HL-60/S4 (cell line): Measurements from ENCODE around the gene PCSK2.
"Not testable (repeated sequence)": the region's sequence is repeated elsewhere in the genome, so short reads cannot be mapped to it uniquely, and the experiment has no call there.

ENCODE experiments used
- in situ Hi-C: fragments of 300-500 bp; cut with MboI; formaldehyde crosslinking; loops from 2 replicates; pipeline ENCODE4 v1.14.3; 2022; ENCODE audit warnings: low sequenced_read_pairs

PCSK2 gene, protein sequence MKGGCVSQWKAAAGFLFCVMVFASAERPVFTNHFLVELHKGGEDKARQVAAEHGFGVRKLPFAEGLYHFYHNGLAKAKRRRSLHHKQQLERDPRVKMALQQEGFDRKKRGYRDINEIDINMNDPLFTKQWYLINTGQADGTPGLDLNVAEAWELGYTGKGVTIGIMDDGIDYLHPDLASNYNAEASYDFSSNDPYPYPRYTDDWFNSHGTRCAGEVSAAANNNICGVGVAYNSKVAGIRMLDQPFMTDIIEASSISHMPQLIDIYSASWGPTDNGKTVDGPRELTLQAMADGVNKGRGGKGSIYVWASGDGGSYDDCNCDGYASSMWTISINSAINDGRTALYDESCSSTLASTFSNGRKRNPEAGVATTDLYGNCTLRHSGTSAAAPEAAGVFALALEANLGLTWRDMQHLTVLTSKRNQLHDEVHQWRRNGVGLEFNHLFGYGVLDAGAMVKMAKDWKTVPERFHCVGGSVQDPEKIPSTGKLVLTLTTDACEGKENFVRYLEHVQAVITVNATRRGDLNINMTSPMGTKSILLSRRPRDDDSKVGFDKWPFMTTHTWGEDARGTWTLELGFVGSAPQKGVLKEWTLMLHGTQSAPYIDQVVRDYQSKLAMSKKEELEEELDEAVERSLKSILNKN

DNA sequence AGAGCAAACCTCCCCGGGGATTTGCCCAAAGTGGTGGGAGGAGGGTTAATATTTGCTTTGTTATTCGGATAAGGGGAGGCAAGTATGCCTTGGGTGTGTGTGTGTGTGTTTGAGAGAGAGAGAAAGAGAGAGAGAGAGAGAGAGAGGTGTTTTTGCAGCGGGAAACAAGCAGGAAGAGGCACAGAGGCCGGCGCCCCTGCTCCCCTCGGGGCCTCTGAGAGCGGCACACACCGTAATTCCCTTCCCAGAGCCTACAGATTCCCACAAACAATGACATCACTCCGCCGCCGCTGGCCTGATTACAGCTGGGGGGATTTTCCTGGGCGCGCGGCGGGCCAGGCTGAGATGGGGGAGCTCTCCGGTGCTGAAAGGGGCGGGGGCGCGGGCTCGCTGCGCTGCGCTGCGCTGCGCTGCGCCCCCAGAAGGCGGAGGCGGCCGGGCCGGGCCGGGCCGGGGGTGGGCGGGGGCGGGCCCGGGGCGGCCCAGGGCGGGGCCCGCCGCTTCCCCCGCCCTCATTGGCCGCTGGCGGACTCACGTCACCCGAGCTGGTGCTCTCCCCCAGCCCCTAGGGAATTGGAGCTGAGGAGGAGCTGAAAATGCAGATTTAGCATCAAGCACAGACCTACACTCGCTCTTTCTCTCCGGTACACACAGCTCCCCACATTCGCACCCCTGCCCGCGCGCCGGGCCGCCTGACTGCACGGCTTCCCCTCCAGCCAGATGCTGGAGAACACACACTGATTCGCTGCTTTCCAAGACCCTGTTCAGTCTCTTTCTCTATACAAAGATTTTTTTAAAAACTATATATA lies at the start of gene PCSK2:
PCSK2 (plus strand) TSS at position 631 of the 809 bp plus-strand sequence. CDS start 266 bp downstream, outside the sequence.
- in situ Hi-C loops = no loop called here

DNA sequence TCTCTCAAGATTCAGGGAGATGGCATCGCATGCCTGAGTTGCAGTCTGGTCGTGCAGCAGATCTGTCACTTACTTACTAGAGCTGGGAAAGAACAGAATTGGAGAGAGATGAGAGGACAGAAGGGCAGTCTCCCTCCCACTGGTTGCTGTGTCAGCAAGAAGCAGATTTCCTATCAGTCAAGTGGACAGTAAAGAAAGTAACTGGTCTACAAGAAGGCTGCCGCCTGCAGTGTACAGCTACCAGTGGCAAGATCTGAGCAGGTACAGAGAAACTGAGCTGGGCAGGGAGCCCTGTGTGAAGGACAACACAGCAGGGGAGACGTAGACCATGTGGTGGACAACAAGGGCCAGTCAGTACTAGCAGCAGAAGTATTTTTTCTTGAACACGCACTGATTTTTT lies 49.5 kb upstream of the PCSK2 start:
- in situ Hi-C loops = no loop called here

DNA sequence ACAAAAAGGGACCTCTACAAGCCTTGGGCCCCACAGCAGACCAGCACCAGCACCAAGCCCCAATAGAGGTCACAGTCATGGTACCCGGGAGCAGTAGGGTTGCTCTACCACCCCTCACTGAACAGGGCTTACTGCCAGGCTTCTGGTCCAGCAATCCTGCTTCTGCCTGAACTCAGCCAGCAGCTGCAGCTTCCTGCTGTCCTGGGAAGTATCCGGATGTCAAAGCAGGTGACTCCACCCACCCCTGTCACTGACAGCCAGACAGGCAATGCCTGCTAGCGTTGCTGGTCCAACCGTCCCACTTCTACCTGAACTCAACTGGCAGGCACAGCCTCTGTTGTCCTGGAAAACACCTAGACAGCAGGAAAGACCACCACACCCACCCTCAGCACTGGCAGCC lies 47.0 kb upstream of the PCSK2 start:
- in situ Hi-C loops = no loop called here

DNA sequence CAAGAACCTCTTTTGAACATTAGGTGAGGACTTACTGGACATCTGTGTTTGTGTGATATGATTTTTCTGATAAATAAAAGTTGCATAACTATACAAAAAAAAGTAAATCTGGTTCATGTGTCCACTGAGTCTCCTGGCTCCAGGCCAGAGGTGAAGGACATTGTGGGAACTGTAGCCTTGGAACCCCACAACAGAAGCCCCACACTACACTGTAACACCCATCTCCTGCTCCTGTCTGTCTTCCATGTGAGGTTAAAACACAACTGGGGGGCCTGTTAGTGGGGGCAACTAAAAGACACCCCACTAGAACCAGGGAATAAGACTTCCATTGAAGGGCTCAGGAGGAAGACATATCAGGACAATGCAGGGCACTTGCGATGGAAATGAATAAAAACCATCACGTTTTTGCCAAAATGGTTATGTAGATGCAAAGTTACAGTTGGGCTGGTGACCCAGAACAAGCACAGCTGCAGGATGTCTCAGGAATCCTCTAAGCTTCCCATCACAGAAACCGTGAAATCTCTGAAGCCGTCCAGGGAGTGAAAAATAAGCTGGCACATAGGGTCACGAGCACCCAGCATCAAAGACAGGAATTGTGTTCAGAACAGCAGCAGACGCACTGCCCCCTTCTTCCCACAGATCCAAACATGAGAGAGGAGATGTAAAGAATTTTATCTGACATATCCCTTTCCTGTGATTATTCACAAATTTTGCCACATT lies 36.7 kb upstream of the PCSK2 start:
- in situ Hi-C loops = no loop called here

DNA sequence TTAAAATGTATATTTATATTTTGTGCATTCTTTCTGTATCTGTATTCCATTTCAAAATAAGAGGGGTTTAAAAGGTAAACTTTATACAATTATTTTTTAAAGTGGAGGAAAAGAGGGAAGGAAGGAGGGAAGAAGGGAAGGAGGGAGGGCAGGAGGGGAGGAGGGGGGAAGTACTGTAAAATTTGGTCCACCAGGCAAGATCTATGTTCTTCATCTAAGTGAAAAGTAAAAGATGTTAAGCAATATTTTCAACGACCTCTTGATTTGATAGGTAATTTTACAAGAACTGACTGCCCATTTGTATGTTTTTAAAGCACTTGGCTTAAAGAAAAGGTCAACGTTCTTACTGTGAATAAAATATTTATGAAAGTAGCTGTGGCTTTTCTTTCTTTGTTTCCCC lies 29.8 kb upstream of the PCSK2 start:
- in situ Hi-C loops = no loop called here

DNA sequence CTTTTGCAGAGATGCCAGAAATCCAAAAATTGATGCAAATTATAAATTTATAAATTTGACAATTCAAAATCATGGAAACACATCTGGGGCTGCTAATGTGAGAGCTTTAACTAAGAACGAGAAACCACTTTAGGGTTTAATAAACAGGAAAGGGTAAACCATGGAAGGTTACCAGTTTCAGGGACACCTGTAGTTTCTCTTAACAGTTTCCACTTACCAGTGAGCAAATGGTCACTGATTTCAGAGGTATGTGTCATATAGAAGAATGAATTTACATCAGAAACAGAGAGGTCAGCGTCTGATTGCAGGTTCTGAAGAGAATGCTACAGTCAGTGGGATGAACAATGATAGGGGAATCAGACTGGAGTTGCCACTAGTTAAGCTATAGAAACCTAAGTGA lies 24.8 kb upstream of the PCSK2 start:
- in situ Hi-C loops = no loop called here

DNA sequence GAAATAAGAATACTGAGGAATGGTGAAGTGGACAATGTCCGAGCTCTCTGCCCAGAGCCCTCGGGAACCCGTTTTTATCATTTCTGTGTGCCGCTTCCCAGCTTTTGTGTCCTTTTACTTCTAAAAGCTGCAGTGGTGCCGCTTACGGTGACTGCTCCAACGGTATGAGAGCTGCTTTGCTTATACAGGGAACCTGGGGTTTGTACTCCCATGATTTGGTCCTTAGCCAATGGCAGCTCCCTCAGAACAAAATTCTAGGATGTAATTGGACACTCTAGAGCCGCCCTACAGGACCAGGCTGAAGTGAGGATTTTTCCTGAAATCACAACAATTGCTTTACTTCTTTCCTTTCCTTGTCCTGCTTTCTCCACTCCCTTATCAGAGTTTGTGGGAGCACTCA lies 24.2 kb upstream of the PCSK2 start:
- in situ Hi-C loops = no loop called here

DNA sequence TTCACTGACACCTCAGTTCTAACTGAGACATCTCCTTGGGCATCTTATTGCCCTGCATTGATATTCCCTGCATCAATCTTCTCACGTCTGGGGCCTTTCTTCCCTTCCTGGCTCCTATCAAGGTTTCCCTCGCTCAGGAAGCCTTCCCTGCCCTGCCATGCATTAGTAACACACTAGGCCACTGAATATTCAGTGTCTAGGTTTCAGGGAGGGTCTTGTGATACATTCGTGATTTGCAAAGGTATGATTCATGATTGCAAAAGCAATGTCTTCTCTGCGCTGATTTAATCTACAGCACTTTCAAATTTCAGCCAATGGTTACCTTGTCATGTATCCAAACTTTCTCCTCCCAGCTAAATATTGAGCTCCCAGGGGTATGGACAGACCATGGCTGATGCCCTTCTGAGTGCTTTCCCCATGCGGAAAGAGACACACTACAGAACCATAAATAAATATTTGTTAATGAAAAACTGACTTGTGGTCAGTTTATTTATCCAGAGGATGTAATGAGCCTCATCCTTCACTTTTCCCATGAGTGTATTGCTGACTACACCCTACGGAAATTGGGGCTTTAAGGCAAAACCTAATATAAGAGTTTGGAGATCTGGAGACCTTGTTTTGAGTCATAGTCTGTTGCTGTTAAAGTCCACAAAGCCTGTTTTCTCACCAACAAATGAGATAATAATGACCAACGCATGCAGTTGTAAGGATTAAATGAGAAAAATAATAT lies 21.6 kb upstream of the PCSK2 start:
- in situ Hi-C loops = no loop called here

DNA sequence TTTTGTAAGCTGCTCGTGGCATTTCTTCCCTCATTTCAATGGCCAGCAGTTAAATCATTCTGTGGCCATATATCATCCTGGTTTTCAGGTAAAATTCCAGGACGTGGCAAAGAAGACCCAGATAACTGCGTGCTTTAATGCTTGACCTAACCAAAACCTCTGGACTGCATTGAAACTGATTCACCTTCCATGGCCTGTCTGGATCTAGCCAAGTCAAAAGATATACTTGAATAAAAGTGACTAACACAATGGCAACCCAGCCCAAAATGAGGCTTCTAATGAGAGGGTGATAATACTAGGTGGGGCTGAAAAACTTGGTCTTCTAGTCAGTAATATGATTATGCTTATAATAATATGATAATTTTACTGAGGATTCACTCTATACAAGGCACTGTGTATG lies 16.5 kb upstream of the PCSK2 start:
- in situ Hi-C loops = no loop called here

DNA sequence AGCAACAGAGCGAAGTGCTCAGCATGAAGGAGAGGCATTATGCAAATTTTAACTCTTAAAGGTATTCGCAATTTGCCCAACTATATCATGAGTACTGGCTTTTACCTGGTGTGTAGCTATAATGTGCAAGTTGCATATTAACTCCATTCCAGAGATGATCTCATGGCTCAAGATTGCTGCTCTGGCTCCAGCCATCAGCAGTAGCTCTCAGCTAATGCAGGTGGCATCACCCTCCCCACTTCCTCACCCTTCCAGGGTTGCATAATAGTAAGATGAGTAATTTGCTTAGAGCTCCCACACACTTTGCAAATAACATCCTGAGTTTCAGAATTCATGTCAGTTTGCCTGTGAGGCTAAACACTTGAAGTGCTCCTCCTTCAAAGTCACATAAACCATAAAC lies 15.9 kb upstream of the PCSK2 start:
- in situ Hi-C loops = no loop called here

DNA sequence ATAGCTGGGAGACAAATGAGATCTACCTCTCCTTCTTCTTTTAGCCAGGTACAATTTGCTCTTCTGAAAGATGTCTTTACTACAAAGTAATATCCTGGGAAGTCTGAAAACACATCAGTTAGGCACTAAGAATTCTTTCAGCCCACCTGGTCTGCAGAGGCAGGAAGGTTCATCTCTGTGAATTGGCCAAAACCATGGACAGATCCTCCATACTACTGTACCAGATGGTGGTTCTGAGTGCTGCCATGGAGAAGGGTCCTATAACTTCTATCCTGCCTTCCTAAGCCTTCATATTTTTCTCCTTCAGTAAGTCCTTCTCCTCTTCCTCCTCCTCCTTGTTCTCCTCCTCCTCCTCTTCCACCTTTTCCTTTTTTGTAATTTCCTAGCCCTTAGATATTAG lies 11.7 kb upstream of the PCSK2 start:
- in situ Hi-C loops = no loop called here

DNA sequence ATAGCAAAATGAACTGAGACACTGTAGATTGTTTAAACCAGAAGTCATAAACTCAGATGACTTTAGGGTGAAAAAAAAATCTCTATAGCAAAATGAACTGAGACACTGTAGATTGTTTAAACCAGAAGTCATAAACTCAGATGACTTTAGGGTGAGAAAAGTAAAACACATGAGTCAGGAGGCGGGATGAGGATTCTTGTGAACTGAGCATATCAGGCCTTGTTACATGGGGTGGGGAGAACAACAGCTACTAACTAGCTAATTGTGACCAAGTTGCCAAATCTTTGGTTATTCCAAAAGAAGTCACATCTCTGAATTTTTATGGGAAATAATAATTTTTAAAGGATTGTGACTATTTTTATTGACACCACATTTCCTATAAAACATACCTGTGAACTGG lies 7.0 kb upstream of the PCSK2 start:
- in situ Hi-C loops = not testable (repeated sequence)

DNA sequence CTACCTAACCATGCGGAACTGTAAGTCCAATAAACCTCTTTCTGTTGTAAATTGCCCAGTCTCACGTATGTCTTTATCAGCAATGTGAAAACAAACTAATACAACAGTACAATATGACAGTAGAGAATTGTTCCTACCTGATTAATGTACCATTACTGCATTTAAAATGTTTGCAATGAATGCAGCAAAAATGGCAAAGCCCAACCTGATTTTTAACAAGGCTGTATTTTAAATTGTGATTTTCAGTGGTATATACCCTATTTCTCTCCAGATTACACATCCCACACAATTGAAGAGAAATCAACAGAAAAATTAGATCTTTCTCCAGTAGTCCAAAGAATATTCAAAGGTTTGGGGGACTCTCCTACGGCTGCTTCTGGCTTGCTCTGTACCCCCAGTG lies 3.3 kb upstream of the PCSK2 start:
- in situ Hi-C loops = no loop called here

DNA sequence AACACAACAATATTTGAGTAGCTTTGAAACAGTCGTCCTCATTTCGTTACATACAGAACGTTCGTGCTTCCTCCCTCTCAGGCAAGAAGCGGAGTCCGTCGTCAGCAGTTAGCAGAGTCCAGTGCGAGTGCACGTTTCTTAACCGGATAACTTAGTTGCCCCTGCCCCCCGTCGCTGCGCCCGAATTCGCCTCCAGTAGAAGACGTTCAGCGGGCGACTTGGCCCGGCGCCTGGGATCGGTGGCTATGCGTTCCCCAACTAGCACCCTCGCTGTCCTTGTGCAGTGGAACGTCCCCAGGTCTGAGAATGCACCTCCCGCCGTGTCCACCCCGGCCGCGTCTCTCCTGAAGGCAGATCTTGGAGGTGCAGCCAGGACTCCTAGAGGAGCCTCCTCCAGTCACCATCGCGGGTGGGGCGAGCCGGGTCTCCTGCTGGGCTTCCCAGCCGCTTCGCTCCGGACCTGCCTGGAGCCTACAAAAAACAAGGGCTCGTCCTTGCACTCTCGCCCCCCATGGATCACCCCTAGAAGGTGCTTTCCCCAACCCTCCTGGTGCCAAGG lies 910 bp upstream of the PCSK2 start:
- in situ Hi-C loops = no loop called here

DNA sequence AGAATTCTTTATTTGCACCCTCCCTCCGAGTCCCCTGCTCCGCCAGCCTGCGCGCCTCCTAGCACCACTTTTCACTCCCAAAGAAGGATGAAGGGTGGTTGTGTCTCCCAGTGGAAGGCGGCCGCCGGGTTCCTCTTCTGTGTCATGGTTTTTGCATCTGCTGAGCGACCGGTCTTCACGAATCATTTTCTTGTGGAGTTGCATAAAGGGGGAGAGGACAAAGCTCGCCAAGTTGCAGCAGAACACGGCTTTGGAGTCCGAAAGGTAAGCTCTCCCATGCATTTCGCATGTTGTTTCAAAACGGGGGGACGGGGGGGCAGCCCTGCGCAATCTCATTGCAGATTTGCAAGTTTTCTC lies 357 bp downstream of the PCSK2 start:
- in situ Hi-C loops = no loop called here

DNA sequence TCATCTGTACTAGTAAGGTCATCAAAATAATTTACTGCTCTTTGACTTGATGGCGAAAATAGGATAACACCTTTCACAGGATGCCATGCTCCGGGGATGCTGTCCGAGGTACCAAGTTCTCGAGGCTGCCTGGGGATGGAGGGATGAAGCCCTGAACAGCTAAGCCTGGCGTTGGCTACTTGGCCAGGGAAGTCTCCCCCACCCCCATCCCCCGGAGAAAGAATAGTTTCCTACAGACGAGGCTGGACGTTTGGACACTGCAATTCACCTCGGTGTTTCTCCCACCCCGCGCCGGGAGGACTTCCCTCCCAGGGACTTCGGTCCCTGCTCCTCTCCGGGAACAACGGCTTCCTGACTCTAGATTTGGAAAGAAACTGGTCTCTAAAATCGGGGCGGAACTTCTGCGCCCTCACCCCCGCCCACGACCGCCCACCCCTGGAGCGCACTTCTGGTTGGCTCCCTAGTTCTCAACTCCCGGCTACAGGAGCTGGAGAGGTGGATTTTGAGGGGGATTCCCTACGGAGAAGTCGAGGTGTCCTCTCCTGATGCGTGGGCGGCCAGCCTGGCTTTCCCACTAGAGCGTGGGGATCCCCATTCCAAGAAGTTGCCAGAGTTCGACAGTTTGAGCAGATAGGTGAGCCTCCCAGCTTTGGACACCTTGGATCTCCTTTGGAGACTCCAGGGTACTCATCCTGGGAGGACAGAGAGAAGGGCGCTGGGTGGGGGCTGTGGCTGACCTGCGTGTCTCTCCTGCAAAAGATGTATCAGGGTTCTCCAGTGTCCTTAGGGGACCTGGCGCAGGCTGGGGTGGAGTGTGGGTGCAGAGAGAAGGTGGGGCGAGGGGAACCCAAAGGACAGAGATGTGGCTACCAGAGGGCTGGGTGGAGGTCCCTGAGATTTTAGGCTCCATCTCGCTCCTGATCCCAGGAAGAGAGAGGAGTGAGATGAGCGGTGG lies 1.1 kb downstream of the PCSK2 start:
- in situ Hi-C loops = no loop called here

DNA sequence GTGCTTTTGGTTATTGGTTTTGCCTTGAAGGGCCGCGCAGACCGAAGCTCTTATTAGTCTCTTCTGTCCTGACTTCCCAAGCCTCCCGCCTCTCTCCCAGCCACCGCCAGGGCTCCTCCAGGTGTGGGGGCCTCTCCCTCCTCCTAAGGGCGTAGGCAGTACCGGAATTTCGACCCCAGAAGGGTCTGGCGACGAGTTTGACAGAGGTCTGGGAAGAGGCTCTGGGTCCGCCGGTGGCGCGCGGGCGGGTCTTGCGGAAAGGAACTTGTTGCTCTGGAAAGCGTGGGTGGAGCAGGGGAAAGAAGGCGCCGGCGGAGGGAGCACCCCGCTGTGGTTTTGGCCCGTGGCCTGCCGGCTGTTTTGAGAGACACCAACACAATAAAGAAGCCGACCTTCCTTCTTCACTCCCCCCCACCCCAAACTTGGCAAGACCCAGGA lies 1.8 kb downstream of the PCSK2 start:
- in situ Hi-C loops = no loop called here

DNA sequence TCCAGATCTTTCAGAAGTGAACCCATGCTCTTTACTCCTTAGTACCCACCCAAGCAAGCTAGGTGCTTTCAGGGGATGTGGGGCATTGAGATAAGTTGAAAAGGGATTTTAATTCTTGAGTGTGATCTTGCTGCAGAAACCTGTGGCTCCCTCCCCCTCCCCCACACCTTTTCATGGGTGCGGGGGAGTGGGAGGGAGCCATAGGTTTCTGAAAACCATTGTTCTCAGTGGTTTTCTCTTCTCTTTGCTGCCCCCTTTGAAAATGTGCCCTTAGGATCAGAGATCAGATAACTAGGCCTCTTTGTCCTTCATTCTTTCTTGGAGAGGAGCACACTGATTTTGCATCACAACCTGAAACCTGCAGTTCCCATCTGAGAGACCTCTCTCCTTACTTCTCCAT lies 2.4 kb downstream of the PCSK2 start:
- in situ Hi-C loops = no loop called here

DNA sequence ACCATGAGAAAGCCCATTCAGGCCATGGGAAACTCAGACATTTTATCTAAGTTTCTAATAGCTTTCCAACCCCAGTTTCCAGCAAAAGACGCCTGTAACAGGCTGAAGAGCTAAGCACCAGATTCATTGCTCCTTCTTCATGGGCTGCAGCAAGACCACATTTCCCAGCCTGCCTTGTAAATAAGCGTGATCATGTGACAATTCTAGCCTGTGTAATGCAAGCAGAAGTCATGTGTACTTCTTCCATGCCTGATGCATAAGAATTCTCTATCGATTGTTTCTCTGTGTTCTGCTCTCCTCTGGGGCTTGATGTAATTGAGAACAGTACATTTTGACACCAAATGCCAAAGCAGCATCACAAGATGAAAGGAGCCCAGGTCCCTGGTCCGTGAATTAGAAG lies 6.8 kb downstream of the PCSK2 start:
- in situ Hi-C loops = no loop called here
